GM21717 (cell line): ENCODE data around the gene DCUN1D1.

Experiments
- ATAC-seq: cut with Tn5 transposase; IDR thresholded peaks from one replicate; pipeline ENCODE4 v1.9.1; 2021; ENCODE audit warnings: mild to moderate bottlenecking, moderate library complexity; ENCODE audit not compliant: unreplicated experiment

DCUN1D1 gene

GRCh38 chr3:182902236-182902635 is 78.1 kb downstream of the DCUN1D1 start:
- no peak for ATAC-seq

- no peak for ATAC-seq
Observed at GRCh38 chr3:182896553-182896952, 83.8 kb downstream of the DCUN1D1 start.

GRCh38 chr3:182895513-182896112 is 84.7 kb downstream of the DCUN1D1 start:
- ATAC-seq, result no peak

- ATAC-seq, result no peak
Observed at GRCh38 chr3:182892226-182892625, 88.1 kb downstream of the DCUN1D1 start.

- ATAC-seq, result no peak
Observed at GRCh38 chr3:182891364-182891763, 89.0 kb downstream of the DCUN1D1 start.

- no peak for ATAC-seq
Observed at GRCh38 chr3:182889948-182890629, 90.2 kb downstream of the DCUN1D1 start.
